Subcutaneous adipose tissue (tissue), 4 donors: ENCODE data around the gene TRDMT1. TPM values are rescaled to one million over a fixed set of nuclear protein-coding genes. Genes with fewer than 3 reads are reported as not detected.

Experiments used
- CTCF ChIP-seq: fragments of 450-650 bp; IDR thresholded peaks from one replicate; pipeline ENCODE4 v1.5.1; 2016; ENCODE audit warnings: low read depth, mild to moderate bottlenecking, control low read depth, antibody characterized with exemption, moderate library complexity
- small RNA-seq: library from RNA; depleted of rRNA; stranded (forward); fragments of <200 nt; gene quantifications from one replicate; pipeline ENCODE3, GENCODE V24; 2016
- total RNA-seq, 4 donors: library from RNA; depleted of rRNA; stranded (reverse); fragments of >200 nt; gene quantifications; one replicate each; pipeline ENCODE4 v1.1.0, GENCODE V29; 2016

The TRDMT1 gene
- total RNA-seq, 4 donors from 2014 or later = 5.8 to 9.0 (median 8.3) TPM

- no peak for TF ChIP-seq CTCF
These were observed 100.1 kb downstream of the TRDMT1 start for GRCh38 chr10:17101257-17101909.

GRCh38 chr10:17100586-17100985 lies 100.9 kb downstream of the TRDMT1 start:
- TF ChIP-seq CTCF = no peak

- TF ChIP-seq CTCF = no peak
These were observed 103.5 kb downstream of the TRDMT1 start for GRCh38 chr10:17098012-17098411.

Small RNAs within 50 kb of the gene (small RNA-seq; reads per million reads assigned to genes)
- gene AC067747.1 = not detected

Other genes starting within 250 kb of the TRDMT1 start
- gene CUBN, start 71.9 kb downstream of the TRDMT1 start, total RNA-seq = 1 to 10 TPM; 1.9 to 6.6 (median 4.8) TPM
- gene VIM, start 26.6 kb upstream of the TRDMT1 start, total RNA-seq = 1,000 to 10,000 TPM; 5,225 to 9,147 (median 6,983) TPM